ENCODE results near the gene CEBPZ. TPM values are rescaled to one million over a fixed set of nuclear protein-coding genes. Genes with fewer than 3 reads are reported as not detected.
A peak's percentile ranks its signal among the peaks of the same experiment; 100 is the strongest.

Gene CEBPZ
- total RNA-seq, 2 donors from 2014 or later, result 43.6 to 53.2 TPM

DNA sequence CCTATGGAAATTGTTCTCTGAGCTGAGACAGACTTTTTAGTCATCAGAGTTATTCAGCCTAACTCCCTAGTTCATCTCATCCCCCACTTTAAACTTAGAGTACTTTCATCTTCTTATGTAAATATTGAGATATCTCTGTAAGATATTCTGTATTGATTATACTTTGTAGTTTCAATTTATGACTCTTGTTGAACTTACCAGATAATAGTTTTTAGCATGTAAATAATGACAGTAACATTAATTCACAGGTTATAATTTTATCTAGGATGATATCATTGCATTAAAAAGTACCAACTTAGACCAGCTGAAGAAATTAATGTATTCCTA lies 59.8 kb downstream of the CEBPZ start:
- Histone ChIP-seq H3K27ac (no peak overlapping the region), H3K4me3 (no peak overlapping the region), H3K9me3 (no peaks in the 10 kb centered on the region), H3K4me1 (no peaks in the 10 kb centered on the region), H3K36me3 (no peaks in the 10 kb centered on the region), H3K27me3 (no peaks in the 10 kb centered on the region), H3K9ac (ENCODE audit: low read depth in 2 of 2, low read length in 2 of 2) (no peak overlapping the region)
- intact Hi-C loops (cut with DNase I), result no loop called here
- TF ChIP-seq, protein P1, sequence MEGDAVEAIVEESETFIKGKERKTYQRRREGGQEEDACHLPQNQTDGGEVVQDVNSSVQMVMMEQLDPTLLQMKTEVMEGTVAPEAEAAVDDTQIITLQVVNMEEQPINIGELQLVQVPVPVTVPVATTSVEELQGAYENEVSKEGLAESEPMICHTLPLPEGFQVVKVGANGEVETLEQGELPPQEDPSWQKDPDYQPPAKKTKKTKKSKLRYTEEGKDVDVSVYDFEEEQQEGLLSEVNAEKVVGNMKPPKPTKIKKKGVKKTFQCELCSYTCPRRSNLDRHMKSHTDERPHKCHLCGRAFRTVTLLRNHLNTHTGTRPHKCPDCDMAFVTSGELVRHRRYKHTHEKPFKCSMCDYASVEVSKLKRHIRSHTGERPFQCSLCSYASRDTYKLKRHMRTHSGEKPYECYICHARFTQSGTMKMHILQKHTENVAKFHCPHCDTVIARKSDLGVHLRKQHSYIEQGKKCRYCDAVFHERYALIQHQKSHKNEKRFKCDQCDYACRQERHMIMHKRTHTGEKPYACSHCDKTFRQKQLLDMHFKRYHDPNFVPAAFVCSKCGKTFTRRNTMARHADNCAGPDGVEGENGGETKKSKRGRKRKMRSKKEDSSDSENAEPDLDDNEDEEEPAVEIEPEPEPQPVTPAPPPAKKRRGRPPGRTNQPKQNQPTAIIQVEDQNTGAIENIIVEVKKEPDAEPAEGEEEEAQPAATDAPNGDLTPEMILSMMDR (IDR thresholded peaks at IDR 0.05), result no peak
- DNase-seq, result no peak

GRCh38 chr2:37168217-37168981 lies 63.0 kb downstream of the CEBPZ start:
- TF ChIP-seq, protein P1 (IDR thresholded peaks at IDR 0.05), result peak; percentile 71
- H3K27me3 ChIP-seq, result no peaks in the 10 kb centered on the region
- no peaks in the 10 kb centered on the region for H3K36me3 ChIP-seq
- intact Hi-C loops (cut with DNase I), result no loop called here
- DNase-seq, result peak; percentile 21
- no peak overlapping the region for H3K4me3 ChIP-seq
- no peaks in the 10 kb centered on the region for H3K9me3 ChIP-seq
- no peak overlapping the region for H3K9ac ChIP-seq (ENCODE audit: low read depth in 2 of 2, low read length in 2 of 2)
- peak overlapping the region; percentile 37 for H3K27ac ChIP-seq
- no peaks in the 10 kb centered on the region for H3K4me1 ChIP-seq

DNA sequence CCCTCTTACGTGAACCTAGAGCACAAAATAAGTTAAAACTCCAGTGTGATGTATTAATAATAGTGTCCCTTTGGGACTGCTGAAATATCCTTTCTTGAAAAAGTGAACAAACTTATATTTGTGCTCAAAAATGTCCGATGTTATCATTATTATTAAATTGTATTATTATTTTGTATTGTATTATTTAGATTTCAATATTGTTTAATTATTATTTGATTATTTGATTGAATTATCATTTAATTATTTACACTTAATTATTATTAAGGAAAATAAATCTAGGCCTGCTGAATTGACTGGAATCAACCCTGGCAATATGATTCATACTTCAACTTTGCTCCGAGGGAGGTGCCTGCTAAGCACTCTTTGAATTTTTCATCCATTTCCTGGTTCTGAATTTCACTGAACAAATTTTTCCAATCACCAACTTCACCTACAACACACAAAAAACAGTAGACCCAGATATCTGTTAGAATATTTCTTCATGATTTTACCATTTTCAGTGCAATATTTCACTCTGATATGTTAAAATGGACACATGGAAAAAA lies 63.7 kb downstream of the CEBPZ start:
- H3K27me3 ChIP-seq, result no peaks in the 10 kb centered on the region
- intact Hi-C loops (cut with DNase I), result no loop called here
- H3K36me3 ChIP-seq, result no peaks in the 10 kb centered on the region
- H3K9me3 ChIP-seq, result no peaks in the 10 kb centered on the region
- H3K9ac ChIP-seq (ENCODE audit: low read depth in 2 of 2, low read length in 2 of 2), result no peak overlapping the region
- peak overlapping the region; percentile 37 for H3K27ac ChIP-seq
- TF ChIP-seq, protein P1 (IDR thresholded peaks at IDR 0.05), result no peak
- no peaks in the 10 kb centered on the region for H3K4me1 ChIP-seq
- no peak overlapping the region for H3K4me3 ChIP-seq
- no peak for DNase-seq

- no peaks in the 10 kb centered on the region for H3K36me3 ChIP-seq
- no peaks in the 10 kb centered on the region for H3K9me3 ChIP-seq
- TF ChIP-seq, protein P1 (IDR thresholded peaks at IDR 0.05), result no peak
- H3K4me3 ChIP-seq, result no peak overlapping the region
- no peak overlapping the region for H3K9ac ChIP-seq (ENCODE audit: low read depth in 2 of 2, low read length in 2 of 2)
- H3K27ac ChIP-seq, result no peak overlapping the region
- DNase-seq, result no peak
- intact Hi-C loops (cut with DNase I), result no loop called here
- no peaks in the 10 kb centered on the region for H3K27me3 ChIP-seq
- H3K4me1 ChIP-seq, result no peaks in the 10 kb centered on the region
These were observed 66.6 kb downstream of the CEBPZ start for GRCh38 chr2:37164757-37165156.

- no peaks in the 10 kb centered on the region for H3K27me3 ChIP-seq
- peak within 1 kb of the TSS; percentile 89 for H3K27ac ChIP-seq
- peak within 1 kb of the TSS; percentile 83 for H3K4me3 ChIP-seq
- TF ChIP-seq, protein P1 (IDR thresholded peaks at IDR 0.05), result no peak
- H3K36me3 ChIP-seq, result no peaks in the 10 kb centered on the region
- DNase-seq, result peak; percentile 89
- intact Hi-C loops (cut with DNase I), result no loop called here
- H3K9ac ChIP-seq (ENCODE audit: low read depth in 2 of 2, low read length in 2 of 2), result peak within 1 kb of the TSS; percentile 84 to 89
- no peaks in the 10 kb centered on the region for H3K9me3 ChIP-seq
- peaks cover 6% of the 10 kb centered on the region for H3K4me1 ChIP-seq
These were observed 74.3 kb downstream of the CEBPZ start, which contains the start of gene EIF2AK2 for GRCh38 chr2:37156857-37157714. Gene EIF2AK2 (minus strand): TSS chr2:37156980. CDS start chr2:37147806, 9,174 bp downstream.
